ENCODE data around the gene SERPINE1.

GRCh38 chr7:101123703-101124068 is 3.2 kb upstream of the SERPINE1 start:
- TF ChIP-seq CTCF (IDR thresholded peaks at IDR 0.05) (no peak), POLR2A (IDR thresholded peaks at IDR 0.05) (no peak)

Measured in Peyer's patch (tissue), 4 donors.